Measurements from ENCODE around the gene DCDC2C. TPM values are rescaled to one million over a fixed set of nuclear protein-coding genes. Genes with fewer than 3 reads are reported as not detected.
A peak's percentile ranks its signal among the peaks of the same experiment; 100 is the strongest.

DCDC2C gene
- total RNA-seq, 1 experiment from 2014 or later = not detected

- H3K4me1 ChIP-seq (replicated peaks; ENCODE audit: insufficient read depth) = no peaks in the 10 kb centered on the region
- no peak overlapping the region for H3K4me2 ChIP-seq
- no peaks in the 10 kb centered on the region for H3K36me3 ChIP-seq (ENCODE audit: low read depth)
- TF ChIP-seq EZH2 (IDR thresholded peaks at IDR 0.05; ENCODE audit: low read depth) = no peak
- TF ChIP-seq, protein P1, sequence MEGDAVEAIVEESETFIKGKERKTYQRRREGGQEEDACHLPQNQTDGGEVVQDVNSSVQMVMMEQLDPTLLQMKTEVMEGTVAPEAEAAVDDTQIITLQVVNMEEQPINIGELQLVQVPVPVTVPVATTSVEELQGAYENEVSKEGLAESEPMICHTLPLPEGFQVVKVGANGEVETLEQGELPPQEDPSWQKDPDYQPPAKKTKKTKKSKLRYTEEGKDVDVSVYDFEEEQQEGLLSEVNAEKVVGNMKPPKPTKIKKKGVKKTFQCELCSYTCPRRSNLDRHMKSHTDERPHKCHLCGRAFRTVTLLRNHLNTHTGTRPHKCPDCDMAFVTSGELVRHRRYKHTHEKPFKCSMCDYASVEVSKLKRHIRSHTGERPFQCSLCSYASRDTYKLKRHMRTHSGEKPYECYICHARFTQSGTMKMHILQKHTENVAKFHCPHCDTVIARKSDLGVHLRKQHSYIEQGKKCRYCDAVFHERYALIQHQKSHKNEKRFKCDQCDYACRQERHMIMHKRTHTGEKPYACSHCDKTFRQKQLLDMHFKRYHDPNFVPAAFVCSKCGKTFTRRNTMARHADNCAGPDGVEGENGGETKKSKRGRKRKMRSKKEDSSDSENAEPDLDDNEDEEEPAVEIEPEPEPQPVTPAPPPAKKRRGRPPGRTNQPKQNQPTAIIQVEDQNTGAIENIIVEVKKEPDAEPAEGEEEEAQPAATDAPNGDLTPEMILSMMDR (conservative IDR thresholded peaks at IDR 0.05) = no peak
- no peak overlapping the region for H3K4me3 ChIP-seq
- no peak overlapping the region for H3K27ac ChIP-seq
- H3K27me3 ChIP-seq (ENCODE audit: insufficient read depth, low read depth) = peaks cover 95% of the 10 kb centered on the region
- ChIA-PET CTCF (no interaction called here), POLR2A (ENCODE audit: unreplicated experiment) (no interaction called here)
- H4K20me1 ChIP-seq (ENCODE audit: insufficient read depth) = no peaks in the 10 kb centered on the region
- no TSS peak for BruUV-seq (replicated peaks)
- no peaks in the 10 kb centered on the region for H3F3A ChIP-seq (ENCODE audit: insufficient read depth, low read depth)
- no peaks in the 10 kb centered on the region for H3K9me2 ChIP-seq (ENCODE audit: insufficient read depth)
- DNase-seq = peak in 1 of 2 experiments; percentile 46
- no peak overlapping the region for H2AFZ ChIP-seq
- H3K9me3 ChIP-seq (ENCODE audit: insufficient read depth, low read depth) = no peaks in the 10 kb centered on the region
- no peaks in the 10 kb centered on the region for H3K79me2 ChIP-seq (ENCODE audit: low read depth)
- intact Hi-C loops (cut with micrococcal nuclease; ENCODE audit: unreplicated experiment) = no loop called here
These were observed 27.3 kb downstream of the DCDC2C start for GRCh38 chr2:3730646-3731045.

DNA sequence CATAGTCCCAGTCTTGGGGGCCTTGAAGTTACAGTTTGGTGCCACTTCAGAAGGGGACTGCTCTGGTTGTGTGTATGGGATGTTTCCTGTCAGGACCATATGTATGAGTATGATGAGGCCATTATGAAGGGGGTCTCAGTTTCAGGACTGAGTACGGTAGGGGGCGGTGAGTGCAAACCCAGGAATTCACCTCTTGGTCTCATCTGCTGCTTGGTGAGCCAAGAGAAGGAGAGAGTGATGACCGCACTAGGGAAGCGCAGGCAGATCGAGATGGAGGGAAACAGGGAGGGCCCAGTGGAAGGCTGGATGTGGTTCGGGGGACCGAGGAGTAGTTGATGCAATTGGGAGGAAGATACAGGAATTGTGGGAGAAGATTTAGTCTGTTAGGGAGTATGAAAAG is 28.5 kb downstream of the DCDC2C start:
- POLR2A ChIA-PET (ENCODE audit: unreplicated experiment) = no interaction called here
- TF ChIP-seq, protein P1 (conservative IDR thresholded peaks at IDR 0.05) = no peak
- TF ChIP-seq EZH2 (IDR thresholded peaks at IDR 0.05; ENCODE audit: low read depth) = no peak

DNA sequence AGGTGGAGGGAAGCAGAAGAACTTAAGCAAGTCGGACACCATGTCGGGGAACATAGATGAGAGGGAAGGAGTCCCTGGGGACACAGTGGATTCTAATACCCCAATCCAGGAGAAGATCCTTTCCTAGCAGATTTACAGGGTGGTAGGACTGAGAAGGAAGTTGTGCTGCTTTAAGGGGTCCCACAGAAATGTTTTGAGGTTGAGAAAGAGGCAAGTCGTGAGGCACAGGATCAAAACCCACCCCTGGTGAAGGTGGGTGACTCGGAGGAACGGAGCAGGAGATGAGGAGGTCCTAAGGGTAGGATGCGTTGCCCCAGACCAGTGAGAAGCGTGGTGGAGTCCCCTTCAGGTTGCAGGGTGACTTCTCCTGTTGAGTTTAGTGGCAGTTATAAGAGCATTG is 32.7 kb downstream of the DCDC2C start:
- no peak overlapping the region for H2AFZ ChIP-seq
- no peaks in the 10 kb centered on the region for H3K36me3 ChIP-seq (ENCODE audit: low read depth)
- no TSS peak for BruUV-seq (replicated peaks)
- DNase-seq = no peak
- CTCF ChIA-PET = no interaction called here
- TF ChIP-seq EZH2 (IDR thresholded peaks at IDR 0.05; ENCODE audit: low read depth) = no peak
- TF ChIP-seq, protein P1 (conservative IDR thresholded peaks at IDR 0.05) = no peak
- H3K4me2 ChIP-seq = no peak overlapping the region
- H3K4me3 ChIP-seq = no peak overlapping the region
- H3F3A ChIP-seq (ENCODE audit: insufficient read depth, low read depth) = no peaks in the 10 kb centered on the region
- no peaks in the 10 kb centered on the region for H3K4me1 ChIP-seq (replicated peaks; ENCODE audit: insufficient read depth)
- H3K27me3 ChIP-seq (ENCODE audit: insufficient read depth, low read depth) = peaks cover 88% of the 10 kb centered on the region
- no peaks in the 10 kb centered on the region for H3K9me2 ChIP-seq (ENCODE audit: insufficient read depth)
- no peaks in the 10 kb centered on the region for H4K20me1 ChIP-seq (ENCODE audit: insufficient read depth)
- intact Hi-C loops (cut with micrococcal nuclease; ENCODE audit: unreplicated experiment) = no loop called here
- POLR2A ChIA-PET (ENCODE audit: unreplicated experiment) = no interaction called here
- H3K9me3 ChIP-seq (ENCODE audit: insufficient read depth, low read depth) = no peaks in the 10 kb centered on the region
- H3K27ac ChIP-seq = no peak overlapping the region
- H3K79me2 ChIP-seq (ENCODE audit: low read depth) = no peaks in the 10 kb centered on the region

More for the DNA sequence above, 28.5 kb downstream of the DCDC2C start:
- BruUV-seq (replicated peaks) = no TSS peak
- H3K9me3 ChIP-seq (ENCODE audit: insufficient read depth, low read depth) = no peaks in the 10 kb centered on the region
- peaks cover 95% of the 10 kb centered on the region for H3K27me3 ChIP-seq (ENCODE audit: insufficient read depth, low read depth)
- H3K9me2 ChIP-seq (ENCODE audit: insufficient read depth) = no peaks in the 10 kb centered on the region
- H3F3A ChIP-seq (ENCODE audit: insufficient read depth, low read depth) = no peaks in the 10 kb centered on the region
- no peak overlapping the region for H3K4me2 ChIP-seq
- H2AFZ ChIP-seq = no peak overlapping the region
- DNase-seq = no peak
- intact Hi-C loops (cut with micrococcal nuclease; ENCODE audit: unreplicated experiment) = no loop called here
- H3K36me3 ChIP-seq (ENCODE audit: low read depth) = no peaks in the 10 kb centered on the region
- H4K20me1 ChIP-seq (ENCODE audit: insufficient read depth) = no peaks in the 10 kb centered on the region
- no peak overlapping the region for H3K27ac ChIP-seq
- no peaks in the 10 kb centered on the region for H3K79me2 ChIP-seq (ENCODE audit: low read depth)
- no peak overlapping the region for H3K4me3 ChIP-seq
- CTCF ChIA-PET = no interaction called here
- H3K4me1 ChIP-seq (replicated peaks; ENCODE audit: insufficient read depth) = no peaks in the 10 kb centered on the region

Measured in PC-9 (cell line).